ENCODE data around the gene OTUD7B. TPM values are rescaled to one million over a fixed set of nuclear protein-coding genes. Genes with fewer than 3 reads are reported as not detected.
A peak's percentile ranks its signal among the peaks of the same experiment; 100 is the strongest.

The OTUD7B gene
- total and polyA plus RNA-seq, 2 donors (not counting 1 experiment from before 2014, with no cell fraction given), result 0.40 to 3.3 TPM

DNA sequence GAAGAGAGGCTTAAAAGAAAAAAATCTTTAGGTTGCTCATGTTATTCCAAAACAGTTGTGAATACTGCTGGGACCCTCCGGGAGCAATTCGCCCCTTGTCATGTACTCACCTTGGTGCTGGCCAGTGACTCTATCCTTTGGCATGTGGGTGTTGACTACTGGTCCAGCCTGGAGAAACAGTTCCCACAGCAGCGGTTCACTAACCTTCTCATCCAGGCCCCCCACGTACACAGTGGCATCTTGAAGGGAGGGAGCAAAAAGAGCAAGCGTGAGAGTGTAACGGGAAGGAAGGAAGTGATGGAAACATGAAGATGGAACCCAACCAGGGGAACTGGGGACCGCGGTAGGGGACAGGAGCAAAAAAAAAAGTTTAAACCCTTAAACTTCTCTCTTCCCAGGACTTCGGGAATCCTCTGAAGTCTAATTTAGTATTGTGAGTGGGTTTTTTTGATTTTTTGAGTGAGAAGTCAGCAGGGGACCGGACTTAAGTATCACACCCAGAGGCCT, 83.4 kb downstream of the OTUD7B start:
- peak overlapping the region; percentile 76 to 98 (median 89) for H3K4me3 ChIP-seq (ENCODE audit: control extremely low read depth in 1 of 5, extremely low read depth in 1 of 5, insufficient read depth in 1 of 5, low read depth in 2 of 5, low read length in 4 of 5)
- no peaks in the 10 kb centered on the region for H3K9me3 ChIP-seq (ENCODE audit: control extremely low read depth in 1 of 3, control insufficient read depth in 2 of 3, insufficient read depth in 1 of 3, low read length in 2 of 3)
- H3K9ac ChIP-seq (ENCODE audit: low read length), result peak overlapping the region; percentile 76
- no peak for TF ChIP-seq EZH2 (IDR thresholded peaks at IDR 0.05; ENCODE audit: borderline replicate concordance, insufficient read depth, low read depth, low read length, poor library complexity, severe bottlenecking)
- TF ChIP-seq, protein P1, sequence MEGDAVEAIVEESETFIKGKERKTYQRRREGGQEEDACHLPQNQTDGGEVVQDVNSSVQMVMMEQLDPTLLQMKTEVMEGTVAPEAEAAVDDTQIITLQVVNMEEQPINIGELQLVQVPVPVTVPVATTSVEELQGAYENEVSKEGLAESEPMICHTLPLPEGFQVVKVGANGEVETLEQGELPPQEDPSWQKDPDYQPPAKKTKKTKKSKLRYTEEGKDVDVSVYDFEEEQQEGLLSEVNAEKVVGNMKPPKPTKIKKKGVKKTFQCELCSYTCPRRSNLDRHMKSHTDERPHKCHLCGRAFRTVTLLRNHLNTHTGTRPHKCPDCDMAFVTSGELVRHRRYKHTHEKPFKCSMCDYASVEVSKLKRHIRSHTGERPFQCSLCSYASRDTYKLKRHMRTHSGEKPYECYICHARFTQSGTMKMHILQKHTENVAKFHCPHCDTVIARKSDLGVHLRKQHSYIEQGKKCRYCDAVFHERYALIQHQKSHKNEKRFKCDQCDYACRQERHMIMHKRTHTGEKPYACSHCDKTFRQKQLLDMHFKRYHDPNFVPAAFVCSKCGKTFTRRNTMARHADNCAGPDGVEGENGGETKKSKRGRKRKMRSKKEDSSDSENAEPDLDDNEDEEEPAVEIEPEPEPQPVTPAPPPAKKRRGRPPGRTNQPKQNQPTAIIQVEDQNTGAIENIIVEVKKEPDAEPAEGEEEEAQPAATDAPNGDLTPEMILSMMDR (IDR thresholded peaks at IDR 0.05), result no peak
- Mint-ChIP-seq H3K9me3 (ENCODE audit: insufficient read depth) (no peaks in the 10 kb centered on the region), H3K4me3 (peak overlapping the region; percentile 98), H3K27ac (peak overlapping the region; percentile 97), H3K27me3 (peaks cover 16% of the 10 kb centered on the region), H3K4me1 (peaks cover 38% of the 10 kb centered on the region)
- peaks cover 16% of the 10 kb centered on the region for H3K79me2 ChIP-seq (ENCODE audit: control insufficient read depth, insufficient read depth, low read length)
- ChIA-PET POLR2A (no interaction called here), CTCF (no interaction called here)
- peaks cover 0 to 2% (median 0%) of the 10 kb centered on the region in 4 experiments for H3K27me3 ChIP-seq (replicated peaks in 1 of 4; ENCODE audit: control extremely low read depth in 1 of 4, control insufficient read depth in 3 of 4, insufficient read depth in 4 of 4, low read length in 3 of 4)
- DNase-seq, result no peak
- H3K4me2 ChIP-seq (replicated peaks; ENCODE audit: low read depth, low read length, poor library complexity, severe bottlenecking), result peak overlapping the region; percentile 91
- H3K36me3 ChIP-seq (replicated peaks in 1 of 2; ENCODE audit: control extremely low read depth in 1 of 2, control insufficient read depth in 1 of 2, extremely low read depth in 1 of 2, insufficient read depth in 2 of 2, low read length in 1 of 2), result peaks cover 4 to 47% of the 10 kb centered on the region in 2 experiments
- H3K27ac ChIP-seq (ENCODE audit: low read length in 2 of 2), result peak overlapping the region; percentile 74 to 90
- peaks cover 17 to 24% of the 10 kb centered on the region in 2 donors for H3K4me1 ChIP-seq (ENCODE audit: control insufficient read depth in 2 of 2, insufficient read depth in 2 of 2, low read length in 2 of 2)
- peaks cover 30% of the 10 kb centered on the region for H4K20me1 ChIP-seq (ENCODE audit: control insufficient read depth, insufficient read depth, low read length, poor library complexity, severe bottlenecking)
- WGBS (ENCODE audit: insufficient coverage), result 28% methylated on average over 3 of the region's 10 CpGs
- ATAC-seq (ENCODE audit: low read depth), result no peak
- intact Hi-C loops (cut with micrococcal nuclease), result loop anchor here (1.0 to 10.0 kb wide), 4 partner anchors 28 to 398 kb away; partner anchors contain the start of genes ANP32E, BOLA1 and PRPF3
- peak overlapping the region; percentile 91 for H2AFZ ChIP-seq (ENCODE audit: insufficient read depth, low read depth, low read length, poor library complexity, severe bottlenecking)

- peaks cover 30% of the 10 kb centered on the region for H4K20me1 ChIP-seq (ENCODE audit: control insufficient read depth, insufficient read depth, low read length, poor library complexity, severe bottlenecking)
- no peaks in the 10 kb centered on the region for H3K9me3 Mint-ChIP-seq (ENCODE audit: insufficient read depth)
- ATAC-seq (ENCODE audit: low read depth) (no peak), DNase-seq (no peak)
- POLR2A ChIA-PET, result no interaction called here
- peaks cover 4 to 49% of the 10 kb centered on the region in 2 experiments for H3K36me3 ChIP-seq (replicated peaks in 1 of 2; ENCODE audit: control extremely low read depth in 1 of 2, control insufficient read depth in 1 of 2, extremely low read depth in 1 of 2, insufficient read depth in 2 of 2, low read length in 1 of 2)
- H3K27me3 Mint-ChIP-seq, result peaks cover 8% of the 10 kb centered on the region
- H3K4me1 ChIP-seq (ENCODE audit: control insufficient read depth in 2 of 2, insufficient read depth in 2 of 2, low read length in 2 of 2), result peaks cover 17 to 24% of the 10 kb centered on the region in 2 donors
- no peak overlapping the region for H3K27ac ChIP-seq (ENCODE audit: low read length in 2 of 2)
- TF ChIP-seq, protein P1 (IDR thresholded peaks at IDR 0.05), result no peak
- no peak for TF ChIP-seq EZH2 (IDR thresholded peaks at IDR 0.05; ENCODE audit: borderline replicate concordance, insufficient read depth, low read depth, low read length, poor library complexity, severe bottlenecking)
- H2AFZ ChIP-seq (ENCODE audit: insufficient read depth, low read depth, low read length, poor library complexity, severe bottlenecking), result no peak overlapping the region
- H3K9ac ChIP-seq (ENCODE audit: low read length), result no peak overlapping the region
- H3K9me3 ChIP-seq (ENCODE audit: control extremely low read depth in 1 of 3, control insufficient read depth in 2 of 3, insufficient read depth in 1 of 3, low read length in 2 of 3), result no peaks in the 10 kb centered on the region
- 100% methylated on average over 8 of the region's 9 CpGs for WGBS (ENCODE audit: insufficient coverage)
- H3K4me3 Mint-ChIP-seq, result peak overlapping the region; percentile 70
- intact Hi-C loops (cut with micrococcal nuclease), result loop anchor here (10.0 kb wide), 1 partner anchor 399 kb away; the partner anchor contains the start of gene PRPF3
- peaks cover 0 to 2% (median 0%) of the 10 kb centered on the region in 4 experiments for H3K27me3 ChIP-seq (replicated peaks in 1 of 4; ENCODE audit: control extremely low read depth in 1 of 4, control insufficient read depth in 3 of 4, insufficient read depth in 4 of 4, low read length in 3 of 4)
- CTCF ChIA-PET, result interaction anchor here (1.0 kb wide), 1 partner anchor 263 kb away, joined by 3 read pairs; no protein-coding TSS in a partner anchor
- H3K4me1 Mint-ChIP-seq, result peaks cover 38% of the 10 kb centered on the region
- peak overlapping the region; percentile 7 for H3K4me2 ChIP-seq (replicated peaks; ENCODE audit: low read depth, low read length, poor library complexity, severe bottlenecking)
- peaks cover 16% of the 10 kb centered on the region for H3K79me2 ChIP-seq (ENCODE audit: control insufficient read depth, insufficient read depth, low read length)
- no peak overlapping the region for H3K4me3 ChIP-seq (ENCODE audit: control extremely low read depth in 1 of 5, extremely low read depth in 1 of 5, insufficient read depth in 1 of 5, low read depth in 2 of 5, low read length in 4 of 5)
- no peak overlapping the region for H3K27ac Mint-ChIP-seq
These were observed 84.2 kb downstream of the OTUD7B start for GRCh38 chr1:149926296-149926695.

Measured in B cell (primary cell).